ENCODE measurements around the gene KRTAP10-12.

The KRTAP10-12 gene

GRCh38 chr21:44734026-44734745 lies 37.2 kb downstream of the KRTAP10-12 start:
- no peak for DNase-seq (ENCODE audit: low read depth)

- DNase-seq (ENCODE audit: low read depth), result no peak
Measured at GRCh38 chr21:44734841-44735240, 37.9 kb downstream of the KRTAP10-12 start.

GRCh38 chr21:44735821-44736220 lies 38.8 kb downstream of the KRTAP10-12 start:
- no peak for DNase-seq (ENCODE audit: low read depth)

GRCh38 chr21:44736291-44737004 lies 39.5 kb downstream of the KRTAP10-12 start:
- DNase-seq (ENCODE audit: low read depth), result no peak

GRCh38 chr21:44737706-44738354 lies 40.9 kb downstream of the KRTAP10-12 start:
- DNase-seq (ENCODE audit: low read depth), result no peak

GRCh38 chr21:44738621-44739020 lies 41.6 kb downstream of the KRTAP10-12 start:
- no peak for DNase-seq (ENCODE audit: low read depth)

- no peak for DNase-seq (ENCODE audit: low read depth)
Measured at GRCh38 chr21:44739316-44739715, 42.3 kb downstream of the KRTAP10-12 start.

GRCh38 chr21:44740742-44741141 lies 43.8 kb downstream of the KRTAP10-12 start:
- DNase-seq (ENCODE audit: low read depth), result no peak

- no peak for DNase-seq (ENCODE audit: low read depth)
Measured at GRCh38 chr21:44741921-44742320, 44.9 kb downstream of the KRTAP10-12 start.

- DNase-seq (ENCODE audit: low read depth), result no peak
Measured at GRCh38 chr21:44742418-44743153, 45.6 kb downstream of the KRTAP10-12 start.
